NCI-H510A (cell line): ENCODE results near the gene ENSA.
"Not testable (repeated sequence)": the region's sequence is repeated elsewhere in the genome, so short reads cannot be mapped to it uniquely, and the experiment has no call there.

Experiments
- DNase-seq: peaks from one replicate; lab custom pipeline; 2025; lab: John Stamatoyannopoulos, UW

ENSA gene, protein sequence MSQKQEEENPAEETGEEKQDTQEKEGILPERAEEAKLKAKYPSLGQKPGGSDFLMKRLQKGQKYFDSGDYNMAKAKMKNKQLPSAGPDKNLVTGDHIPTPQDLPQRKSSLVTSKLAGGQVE

DNA sequence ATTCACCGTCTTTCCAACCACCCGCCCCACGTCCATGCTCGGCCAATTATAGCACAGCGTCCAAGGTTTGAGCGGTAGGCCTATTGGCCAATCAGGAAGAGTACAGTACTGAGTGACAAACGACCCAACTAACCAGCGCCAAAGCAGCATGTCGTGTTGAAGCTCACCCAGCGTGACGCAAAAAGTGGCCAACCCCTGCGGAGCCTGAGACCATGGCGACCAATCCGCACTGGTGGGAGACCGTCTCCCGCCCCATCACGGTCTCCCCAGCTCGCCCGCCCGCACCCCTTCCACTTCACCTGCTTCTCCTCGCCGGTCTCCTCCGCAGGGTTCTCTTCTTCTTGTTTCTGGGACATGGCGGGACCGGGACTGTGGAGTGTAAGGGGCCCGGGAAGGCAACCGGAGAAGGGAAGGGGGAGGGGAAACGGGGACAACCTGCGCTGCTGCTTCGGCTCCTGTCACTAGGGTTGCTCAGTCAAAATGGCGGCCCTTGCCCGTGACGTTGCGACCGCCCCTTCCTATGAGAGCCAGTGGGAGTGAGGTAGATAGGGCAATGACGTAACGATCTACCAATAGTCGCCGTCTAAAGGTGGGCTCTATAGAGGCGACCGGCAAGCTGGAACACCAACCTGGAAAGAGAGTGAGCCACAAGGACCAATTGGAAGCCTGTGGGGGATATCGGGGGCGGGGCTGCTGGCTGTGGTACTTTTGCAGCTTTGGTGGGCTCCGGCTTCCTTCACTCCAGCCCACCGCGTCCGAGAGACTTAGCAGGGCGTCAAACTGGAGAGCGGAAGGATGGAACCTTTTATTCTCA is at the start of gene ENSA:
Gene ENSA (minus strand): TSS at position 498 of the 814 bp plus-strand sequence. CDS start 142 bp downstream, at position 356.
- peak; percentile 97 for DNase-seq

DNA sequence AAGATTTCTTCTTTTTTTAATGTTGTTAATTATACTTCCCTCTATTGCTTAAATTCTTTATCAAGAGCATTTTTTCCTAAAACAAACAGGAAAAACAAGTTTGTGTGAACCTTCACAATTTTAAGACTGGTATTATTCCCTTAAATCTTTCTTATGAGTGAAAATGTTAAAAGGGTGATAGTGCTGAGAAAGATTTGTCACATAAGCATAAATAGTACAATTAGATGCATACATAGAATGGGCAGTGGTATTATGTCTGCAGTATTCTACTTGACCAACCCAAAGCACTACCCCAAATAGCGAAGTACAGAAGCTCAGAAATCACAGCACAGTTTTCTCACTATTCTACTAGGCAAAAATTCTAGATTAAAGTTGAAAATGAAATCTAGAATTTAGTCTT is 49.6 kb upstream of the ENSA start:
- no peak for DNase-seq

DNA sequence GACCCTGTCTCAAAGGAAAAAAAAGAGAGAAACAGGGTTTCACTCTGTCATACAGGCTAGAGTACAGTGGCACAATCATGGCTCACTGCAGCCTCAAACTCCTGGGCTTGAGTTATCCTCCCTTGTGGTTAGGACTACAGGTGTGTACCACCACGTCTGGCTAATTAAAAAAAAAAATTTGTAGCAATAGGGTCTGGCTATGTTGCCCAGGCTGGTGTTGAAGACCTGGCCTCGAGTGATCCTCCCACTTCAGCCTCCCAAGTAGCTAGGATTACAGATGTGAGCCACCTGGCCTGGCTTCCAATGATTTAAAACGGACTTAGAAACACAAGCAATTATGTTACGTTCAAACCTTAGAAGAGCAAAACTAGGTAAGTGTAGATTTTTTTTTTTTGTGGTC is 45.5 kb upstream of the ENSA start:
- DNase-seq = no peak

DNA sequence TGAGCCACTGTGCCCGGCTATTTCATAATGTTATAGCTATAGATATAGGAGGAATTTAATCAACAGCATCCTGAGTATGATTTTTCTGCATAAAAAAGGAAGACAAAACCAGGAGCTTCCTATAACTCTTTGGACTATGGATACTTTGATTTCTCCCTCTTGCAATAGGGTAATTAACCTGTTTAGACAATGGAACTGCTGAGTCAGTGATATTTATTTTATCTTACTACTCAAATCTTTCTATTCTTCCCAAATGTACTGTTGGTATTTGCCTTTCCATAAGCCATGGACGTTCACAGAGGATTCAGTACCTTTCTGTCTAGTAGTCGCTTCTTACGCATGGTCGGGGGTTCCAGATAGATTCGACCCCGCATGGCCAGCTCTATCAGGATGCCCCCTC is 33.9 kb upstream of the ENSA start:
- DNase-seq = no peak

DNA sequence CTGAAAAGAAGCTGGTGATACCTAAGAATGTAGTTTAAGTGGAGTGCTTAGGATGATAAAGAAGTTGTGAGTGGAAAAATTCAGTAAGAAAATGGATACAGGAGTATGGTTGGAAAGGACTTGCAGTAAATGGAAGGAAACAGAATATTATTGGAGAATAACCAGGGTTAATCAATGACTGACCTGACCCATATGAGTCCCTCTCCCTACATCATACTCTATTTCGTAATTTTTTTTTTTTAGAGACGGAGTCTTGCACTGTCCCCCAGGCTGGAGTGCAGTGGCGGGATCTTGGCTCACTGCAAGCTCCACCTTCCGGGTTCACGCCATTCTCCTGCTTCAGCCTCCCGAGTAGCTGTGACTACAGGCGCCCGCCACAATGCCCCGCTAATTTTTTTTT is 33.4 kb upstream of the ENSA start:
- DNase-seq = no peak

DNA sequence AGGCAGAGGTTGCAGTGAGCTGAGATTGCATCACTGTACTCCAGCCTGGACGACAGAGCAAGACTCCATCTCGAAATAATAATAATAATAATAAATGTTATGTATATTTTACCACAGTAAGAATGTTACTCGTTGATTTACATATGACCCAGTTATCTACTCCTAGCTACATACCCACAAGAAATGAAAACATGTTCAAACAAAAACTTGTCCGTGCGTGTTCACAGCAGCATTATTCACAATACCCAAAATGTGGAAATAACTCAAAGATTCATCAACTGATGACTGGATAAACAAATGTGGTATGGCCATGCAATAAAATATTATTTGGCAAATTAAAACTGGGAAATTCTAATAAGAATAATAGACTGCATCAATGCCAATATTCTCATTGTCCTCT is 31.7 kb upstream of the ENSA start:
- no peak for DNase-seq

DNA sequence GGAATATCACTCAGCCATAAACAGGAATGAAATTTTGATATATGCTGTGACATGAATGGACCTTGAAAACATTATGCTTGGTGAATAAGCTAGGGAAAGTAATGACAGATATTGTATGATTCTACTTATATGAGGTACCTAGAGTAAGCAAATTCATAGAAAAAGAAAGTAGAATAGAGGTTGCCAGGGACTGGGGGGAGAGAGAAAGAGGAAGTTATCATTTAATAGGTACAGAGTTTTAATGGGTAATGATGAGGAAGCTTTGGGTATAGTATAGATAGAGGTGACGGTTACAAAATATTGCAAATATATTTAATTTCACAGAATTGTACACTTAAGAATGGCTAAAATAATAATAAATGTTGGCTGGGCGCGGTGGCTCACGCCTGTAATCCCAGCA is 31.2 kb upstream of the ENSA start:
- no peak for DNase-seq

DNA sequence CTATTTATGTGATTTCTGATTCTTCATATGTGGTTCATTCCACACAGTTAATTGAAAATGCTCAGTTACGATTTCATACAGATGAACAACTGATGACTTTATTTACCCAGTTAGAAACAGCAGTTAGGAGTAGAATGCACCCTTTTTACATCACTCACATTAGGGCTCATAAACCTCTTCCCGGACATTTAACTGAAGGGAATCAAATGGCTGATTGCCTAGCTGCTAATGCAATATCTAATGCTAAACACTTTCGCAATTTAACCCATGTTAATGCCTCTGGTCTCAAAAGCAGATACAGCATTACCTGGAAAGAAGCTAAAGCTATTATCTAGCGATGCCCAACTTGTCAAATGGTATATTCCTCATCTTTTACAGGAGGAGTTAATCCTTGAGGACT is 27.7 kb upstream of the ENSA start:
- DNase-seq = not testable (repeated sequence)

DNA sequence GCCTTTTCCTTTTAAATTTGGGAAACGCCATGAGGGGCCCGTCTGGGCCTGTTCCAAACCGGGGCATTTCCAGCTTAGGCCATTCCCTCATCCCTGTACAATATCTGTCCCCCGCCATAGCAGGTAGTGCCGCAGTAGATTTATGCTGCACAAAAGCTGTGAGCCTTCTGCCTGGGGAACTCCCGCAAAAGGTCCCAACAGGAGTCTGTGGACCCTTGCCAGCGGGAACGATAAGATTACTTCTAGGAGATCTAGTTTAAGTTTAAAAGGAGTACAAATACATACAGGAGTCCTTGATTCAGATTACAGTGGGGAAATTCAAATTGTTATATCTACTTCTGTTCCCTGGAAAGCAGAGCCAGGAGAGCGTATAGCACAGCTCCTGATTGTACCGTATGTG is 25.2 kb upstream of the ENSA start:
- DNase-seq = not testable (repeated sequence)

DNA sequence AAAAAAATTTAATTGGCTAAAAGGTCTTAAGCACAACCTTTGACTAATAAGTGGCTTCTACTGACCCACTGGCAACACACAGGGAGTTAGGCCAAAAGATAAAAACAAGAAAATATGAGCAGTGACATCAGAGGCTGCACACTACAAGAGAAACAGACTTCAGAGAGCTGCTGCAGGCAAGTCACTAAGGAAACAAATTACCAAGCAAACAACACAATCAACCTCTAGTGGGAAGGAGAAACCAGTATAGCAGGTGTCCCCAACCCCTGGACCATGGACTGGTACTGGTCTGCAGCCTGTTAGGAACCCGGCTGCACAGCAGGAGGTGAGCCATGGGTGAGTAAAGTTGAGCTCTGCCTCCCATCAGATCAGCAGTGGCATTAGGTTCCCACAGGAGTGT is 20.8 kb upstream of the ENSA start:
- peak; percentile 87 for DNase-seq

DNA sequence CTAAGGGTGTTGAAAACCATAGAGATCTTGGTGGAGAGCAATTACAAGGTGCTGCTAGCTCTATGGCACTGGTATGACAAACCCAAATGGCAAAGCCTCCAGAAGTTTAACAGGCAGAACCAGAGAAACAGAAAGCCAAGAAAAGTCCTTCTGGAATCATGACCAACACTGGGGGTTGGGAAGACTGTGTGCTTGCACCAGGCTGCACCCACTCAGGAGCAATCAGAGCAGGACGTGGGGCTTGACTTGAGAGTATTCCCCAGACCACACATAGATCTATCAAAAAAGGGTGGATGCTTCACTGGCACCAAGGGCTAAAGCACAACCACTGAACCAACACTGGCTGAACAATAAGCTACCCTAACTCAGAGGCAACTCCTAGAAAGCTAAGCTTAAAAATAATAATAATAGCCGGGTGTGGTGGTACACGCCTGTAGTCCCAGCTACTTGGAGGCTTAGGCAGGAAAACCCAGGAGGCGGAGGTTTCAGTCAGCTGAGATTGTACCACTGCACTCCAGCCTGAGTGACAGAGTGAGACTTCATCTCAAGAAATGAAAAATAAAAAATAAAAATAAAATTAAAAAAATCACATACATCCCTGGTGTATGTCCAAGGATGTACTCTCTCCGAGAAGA is 20.1 kb upstream of the ENSA start:
- no peak for DNase-seq

DNA sequence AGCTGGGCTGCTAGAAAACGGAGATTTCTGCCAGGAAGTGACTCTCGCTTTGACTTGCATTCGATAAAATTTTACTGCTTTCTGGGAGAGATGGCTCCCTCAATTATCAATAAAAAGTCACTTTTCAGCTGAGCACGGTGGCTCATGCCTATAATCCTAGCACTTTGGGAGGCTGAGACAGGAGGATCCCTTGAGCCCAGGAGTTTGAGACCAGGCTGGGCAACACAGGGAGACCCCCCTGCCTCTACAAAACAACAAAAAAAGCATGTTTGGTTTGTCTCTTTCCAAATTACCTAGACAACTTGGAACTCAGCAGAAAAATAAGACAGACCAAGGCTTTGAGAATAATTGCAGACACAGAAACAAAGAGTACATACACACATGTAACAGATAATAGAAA is 12.9 kb upstream of the ENSA start:
- DNase-seq = no peak

DNA sequence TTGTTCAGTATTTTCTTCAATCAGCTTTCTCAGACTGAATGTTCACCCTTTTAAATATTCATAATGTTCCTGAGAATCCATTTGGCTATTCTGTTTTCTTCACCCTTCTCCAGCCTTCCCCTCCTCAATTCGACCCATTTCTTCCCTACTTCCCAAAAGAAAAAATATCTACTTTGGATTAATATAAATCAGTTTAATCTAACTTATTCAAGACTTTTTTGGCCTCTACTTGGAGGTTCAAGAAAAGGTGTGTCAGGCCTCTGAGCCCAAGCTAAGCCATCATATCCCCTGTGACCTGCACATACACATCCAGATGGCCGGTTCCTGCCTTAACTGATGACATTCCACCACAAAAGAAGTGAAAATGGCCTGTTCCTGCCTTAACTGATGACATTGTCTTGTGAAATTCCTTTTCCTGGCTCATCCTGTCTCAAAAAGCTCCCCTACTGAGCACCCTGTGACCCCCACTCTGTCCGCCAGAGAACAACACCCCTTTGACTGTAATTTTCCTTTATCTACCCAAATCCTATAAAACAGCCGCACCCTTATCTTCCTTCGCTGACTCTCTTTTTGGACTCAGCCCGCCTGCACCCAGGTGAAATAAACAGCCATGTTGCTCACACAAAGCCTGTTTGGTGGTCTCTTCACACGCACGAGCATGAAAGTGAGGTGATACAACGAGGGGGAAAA is 11.9 kb upstream of the ENSA start:
- not testable (repeated sequence) for DNase-seq

DNA sequence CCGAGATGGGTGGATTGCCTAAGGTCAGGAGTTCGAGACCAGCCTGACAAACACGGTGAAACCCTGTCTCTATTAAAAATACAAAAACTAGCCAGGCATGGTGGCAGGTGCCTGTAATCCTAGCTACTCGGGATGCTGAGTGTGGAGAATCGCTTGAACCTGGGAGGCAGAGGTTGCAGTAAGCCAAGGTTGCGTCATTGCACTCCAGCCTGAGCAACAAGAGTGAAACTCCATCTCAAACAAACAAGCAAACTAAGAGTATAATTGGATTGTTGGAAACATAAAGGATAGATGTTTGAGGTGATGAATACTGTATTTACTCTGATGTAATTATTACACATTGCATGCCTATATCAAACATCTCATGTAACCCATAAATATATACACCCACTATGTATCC is 9.0 kb upstream of the ENSA start:
- DNase-seq = not testable (repeated sequence)

DNA sequence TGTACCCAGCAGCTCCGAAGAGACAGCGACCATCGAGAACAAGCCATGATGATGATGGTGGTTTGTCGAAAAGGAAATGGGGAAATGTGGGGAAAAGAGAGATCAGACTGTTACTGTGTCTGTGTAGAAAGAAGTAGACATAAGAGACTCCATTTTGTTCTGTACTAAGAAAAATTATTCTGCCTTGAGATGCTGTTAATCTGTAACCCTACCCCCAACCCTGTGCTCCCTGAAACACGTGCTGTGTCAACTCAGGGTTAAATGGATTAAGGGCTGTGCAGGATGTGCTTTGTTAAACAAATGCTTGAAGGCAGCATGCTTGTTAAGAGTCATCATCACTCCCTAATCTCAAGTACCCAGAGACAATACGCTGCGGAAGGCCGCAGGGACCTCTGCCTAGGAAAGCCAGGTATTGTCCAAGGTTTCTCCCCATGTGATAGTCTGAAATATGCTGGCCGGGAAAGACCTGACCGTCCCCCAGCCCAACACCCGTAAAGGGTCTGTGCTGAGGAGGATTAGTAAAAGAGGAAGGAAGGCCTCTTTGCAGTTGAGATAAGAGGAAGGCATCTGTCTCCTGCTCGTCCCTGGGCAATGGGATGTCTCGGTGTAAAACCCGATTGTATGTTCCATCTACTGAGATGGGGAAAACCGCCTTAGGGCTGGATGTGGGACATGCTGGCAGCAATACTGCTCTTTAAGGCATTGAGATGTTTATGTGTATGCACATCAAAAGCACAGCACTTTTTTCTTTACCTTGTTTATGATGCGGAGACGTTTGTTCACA is 5.6 kb upstream of the ENSA start:
- not testable (repeated sequence) for DNase-seq

DNA sequence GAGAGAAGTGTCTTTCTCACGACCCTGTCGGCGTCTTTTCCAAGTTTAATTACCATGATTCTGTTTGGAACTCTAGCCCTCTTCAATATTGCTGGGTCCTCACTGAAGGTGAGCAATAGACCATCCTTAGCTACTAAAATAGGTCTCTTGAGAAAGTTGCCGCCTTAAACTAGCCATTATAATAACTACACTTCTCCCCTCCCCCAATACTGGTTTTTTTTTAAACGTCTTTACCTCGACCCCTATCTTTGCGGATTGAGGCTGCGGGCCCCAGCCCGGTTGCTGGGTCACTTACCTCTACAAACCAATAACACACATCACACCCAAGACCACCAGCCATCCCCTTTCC is 672 bp downstream of the ENSA start:
- DNase-seq = no peak

DNA sequence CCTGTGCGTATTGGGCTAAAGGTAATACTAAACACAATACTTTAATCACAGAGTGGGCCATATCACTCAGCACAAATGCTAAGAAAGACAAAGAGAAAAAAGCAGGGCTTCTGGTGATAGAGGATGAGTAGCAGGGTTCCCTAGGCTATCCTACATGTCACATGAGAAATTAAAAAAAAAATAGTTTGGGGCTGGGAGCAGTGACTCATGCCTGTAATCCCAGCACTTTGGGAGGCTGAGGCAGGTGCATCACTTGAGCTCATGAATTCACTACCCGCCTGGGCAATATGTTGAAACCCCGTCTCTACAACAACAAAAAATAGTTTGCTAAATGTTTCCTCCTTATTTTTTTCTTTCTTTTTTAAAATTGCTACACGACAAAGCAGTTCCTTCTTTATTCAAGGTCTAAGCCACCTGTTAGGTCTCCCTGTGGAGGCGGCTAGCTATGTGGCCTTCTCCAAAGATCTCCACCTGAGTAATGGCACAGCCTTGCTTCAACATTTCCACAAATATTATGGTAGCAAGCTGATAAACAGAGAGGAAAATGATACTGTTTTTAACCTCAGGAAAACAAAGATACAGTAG is 1.5 kb downstream of the ENSA start:
- DNase-seq = no peak

DNA sequence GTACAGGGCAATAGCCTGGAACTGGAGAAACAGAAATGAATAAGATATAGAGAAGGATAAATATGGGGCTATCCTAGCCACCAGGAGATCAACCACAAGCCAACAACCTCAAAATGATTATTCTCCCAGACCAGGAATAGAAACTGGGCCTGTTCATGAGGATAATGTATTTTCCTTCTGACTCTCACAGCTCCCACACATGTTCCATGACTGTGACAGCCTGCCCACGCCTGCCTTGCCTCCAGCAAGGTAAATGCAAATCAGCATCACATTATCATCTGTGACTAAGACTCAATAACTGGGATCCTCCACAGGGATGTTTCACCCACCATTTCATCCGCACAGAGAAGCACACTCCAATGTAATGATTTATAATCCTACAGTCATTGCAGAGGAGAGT is 3.3 kb downstream of the ENSA start:
- DNase-seq = no peak

DNA sequence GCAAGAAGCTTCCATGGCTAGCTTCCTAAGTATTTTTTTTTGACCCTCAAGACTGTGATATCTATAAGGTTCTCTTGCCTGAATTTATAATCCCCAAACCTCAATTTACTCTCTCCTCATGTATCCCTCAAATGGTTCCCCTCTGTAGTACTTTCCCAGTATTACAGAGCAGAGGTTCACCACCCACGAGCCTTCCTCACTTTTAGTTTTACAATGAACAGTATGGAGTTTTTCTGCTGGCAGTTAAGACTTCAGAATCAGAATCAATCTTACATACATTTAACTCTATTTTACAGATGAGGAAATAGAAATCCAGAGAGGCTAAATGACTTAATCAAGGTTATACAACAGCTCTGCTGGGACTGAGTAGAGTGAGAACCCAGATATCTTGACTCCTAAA is 4.9 kb downstream of the ENSA start:
- DNase-seq = not testable (repeated sequence)

DNA sequence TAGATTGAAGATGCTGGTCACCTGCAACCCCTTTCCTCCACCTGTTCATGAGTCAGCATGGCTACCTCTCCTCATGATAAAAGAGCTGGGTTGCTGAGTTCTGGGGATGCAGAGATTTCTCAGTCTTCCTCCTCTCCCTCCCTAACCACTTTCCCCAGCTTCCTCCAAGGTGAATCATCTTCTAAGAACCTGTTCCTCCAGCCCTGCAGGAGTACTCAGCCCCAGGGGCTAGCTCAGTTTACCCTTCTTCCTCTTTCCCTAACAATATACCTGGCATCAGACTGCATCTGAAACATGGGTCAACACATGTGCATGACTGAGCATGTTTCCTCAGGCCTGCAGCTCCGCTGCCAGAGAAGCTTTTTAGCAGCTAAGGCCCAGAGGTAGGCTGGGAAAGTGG is 5.3 kb downstream of the ENSA start:
- not testable (repeated sequence) for DNase-seq

DNA sequence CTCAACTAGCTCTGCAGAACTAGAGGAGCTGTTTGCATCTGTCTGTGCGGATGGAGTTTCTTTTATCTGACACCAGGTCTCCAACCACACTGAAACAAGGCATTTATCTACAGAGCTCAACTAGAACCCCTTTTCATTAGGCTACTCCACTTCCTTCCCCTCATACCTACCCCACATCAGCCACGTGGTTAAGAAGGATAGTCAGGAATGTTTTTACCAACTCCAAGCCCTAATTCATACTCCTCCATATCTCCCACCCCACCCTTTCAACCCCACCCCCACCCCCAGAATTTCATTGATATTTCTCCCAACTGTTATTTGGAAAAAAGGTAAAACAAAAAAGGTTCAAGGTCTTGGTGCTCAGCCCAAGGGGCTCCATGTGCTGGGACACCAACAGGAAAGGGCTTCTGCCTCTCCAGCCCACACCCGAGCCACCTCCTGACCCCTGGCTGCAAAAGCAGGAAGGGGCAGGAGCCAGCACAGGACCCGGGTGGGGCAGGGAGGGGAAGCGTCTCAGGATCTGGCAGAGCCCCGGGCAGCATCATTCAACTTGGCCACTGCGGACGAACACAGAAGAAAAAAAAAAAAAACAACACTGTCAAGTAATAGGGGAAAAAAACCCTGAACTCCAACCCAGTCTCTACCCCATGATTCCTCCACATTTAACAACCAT is 7.0 kb downstream of the ENSA start:
- no peak for DNase-seq
